Common myeloid progenitor, CD34-positive (primary cell): ENCODE measurements around the gene OTUB2.
A peak's percentile ranks its signal among the peaks of the same experiment; 100 is the strongest.

Experiments used
- CTCF ChIA-PET: fragments of 350-600 bp; sonication (Branson Sonifier 250); formaldehyde crosslinking; loops from one replicate; lab custom pipeline; 2021; ENCODE audit warnings: antibody characterized with exemption; lab: Charles Lee
- POLR2A ChIA-PET: fragments of 350-600 bp; sonication (Branson Sonifier 250); formaldehyde crosslinking; loops from one replicate; lab custom pipeline; 2021; ENCODE audit warnings: antibody characterized with exemption; lab: Charles Lee
- DNase-seq, 3 donors: peaks; one replicate each; pipeline versions ENCODE4 v3.0.0 to v3.0.0-alpha.2; 2013
- H3K27ac ChIP-seq, 2 experiments: 1 replicate in 1 of 2; 2 replicates in 1 of 2; pipeline ENCODE4 v1.7.0; 2013; ENCODE audit warnings: inconsistent platforms in 2 of 2, low read length in 2 of 2, mild to moderate bottlenecking in 2 of 2, low read depth in 1 of 2, moderate library complexity in 1 of 2; ENCODE audit not compliant: severe bottlenecking in 2 of 2, insufficient read depth in 1 of 2, poor library complexity in 1 of 2
- H3K27me3 ChIP-seq, 5 experiments: replicated peaks in 2 of 5; 1 replicate in 3 of 5; 2 replicates in 2 of 5; pipeline versions ENCODE4 v1.6.1 to v1.7.0; 2013; ENCODE audit warnings: low read length in 4 of 5, mild to moderate bottlenecking in 2 of 5, moderate library complexity in 2 of 5, inconsistent platforms in 1 of 5; ENCODE audit not compliant: insufficient read depth in 5 of 5, control insufficient read depth in 4 of 5
- H3K36me3 ChIP-seq, 4 experiments: 1 replicate in 2 of 4; 2 replicates in 2 of 4; pipeline versions ENCODE4 v1.6.1 to v1.7.0; 2013; ENCODE audit warnings: low read length in 3 of 4, control low read depth in 1 of 4, mild to moderate bottlenecking in 1 of 4; ENCODE audit not compliant: control insufficient read depth in 4 of 4, insufficient read depth in 4 of 4
- H3K4me1 ChIP-seq, 4 experiments: 1 replicate in 3 of 4; 2 replicates in 1 of 4; pipeline versions ENCODE4 v1.6.1 to v1.7.1; 2013; ENCODE audit warnings: low read length in 3 of 4, mild to moderate bottlenecking in 3 of 4, control low read depth in 1 of 4, inconsistent platforms in 1 of 4, moderate library complexity in 1 of 4; ENCODE audit not compliant: control insufficient read depth in 4 of 4, insufficient read depth in 4 of 4; ENCODE audit errors: control extremely low read depth in 1 of 4
- H3K4me3 ChIP-seq, 7 experiments: 1 replicate in 4 of 7; 2 replicates in 3 of 7; pipeline versions ENCODE4 v1.5.1 to v1.7.0; 2013; ENCODE audit warnings: mild to moderate bottlenecking in 7 of 7, low read length in 6 of 7, moderate library complexity in 6 of 7, inconsistent platforms in 2 of 7, low read depth in 2 of 7, control low read depth in 1 of 7; ENCODE audit not compliant: insufficient read depth in 4 of 7, control insufficient read depth in 1 of 7; ENCODE audit errors: extremely low read depth in 1 of 7
- H3K9me3 ChIP-seq, 5 experiments: 1 replicate in 4 of 5; 2 replicates in 1 of 5; pipeline versions ENCODE4 v1.6.1 to v1.7.1; 2013; ENCODE audit warnings: low read length in 4 of 5, mild to moderate bottlenecking in 2 of 5, inconsistent platforms in 1 of 5, low read depth in 1 of 5, moderate library complexity in 1 of 5; ENCODE audit not compliant: control insufficient read depth in 4 of 5, insufficient read depth in 2 of 5; ENCODE audit errors: control extremely low read depth in 1 of 5
- WGBS: methylation state at CpG from one replicate; pipeline ENCODE4 v1.1.5; 2013; ENCODE audit not compliant: insufficient coverage; 5-methylcytosine and 5-hydroxymethylcytosine counted together

OTUB2 gene

GRCh38 chr14:93981316-93982229, 44.6 kb upstream of the OTUB2 start:
- Histone ChIP-seq H3K27ac (no peak overlapping the region), H3K27me3 (peaks cover 0 to 4% (median 0%) of the 10 kb centered on the region in 5 experiments), H3K4me1 (peaks cover 0 to 10% (median 3%) of the 10 kb centered on the region in 4 experiments), H3K4me3 (no peak overlapping the region), H3K9me3 (peaks cover 0 to 11% (median 3%) of the 10 kb centered on the region in 5 experiments), H3K36me3 (no peaks in the 10 kb centered on the region)
- DNase-seq: no peak
- WGBS: 98% methylated on average over 8 of the region's 9 CpGs
- CTCF ChIA-PET: interaction anchor here (0.7 to 30.4 kb wide), 6 partner anchors 7 to 38 kb away, joined by 3 to 632 read pairs (median 8); partner anchors contain the start of gene CCDC197
- POLR2A ChIA-PET: no interaction called here

- Histone ChIP-seq H3K27ac (no peak overlapping the region), H3K4me3 (no peak overlapping the region), H3K4me1 (peaks cover 0 to 6% (median 2%) of the 10 kb centered on the region in 4 experiments), H3K27me3 (peaks cover 0 to 4% (median 0%) of the 10 kb centered on the region in 5 experiments), H3K36me3 (no peaks in the 10 kb centered on the region), H3K9me3 (peaks cover 0 to 11% (median 3%) of the 10 kb centered on the region in 5 experiments)
- WGBS: 98% methylated on average over 6 of the region's 10 CpGs
- POLR2A ChIA-PET: no interaction called here
- DNase-seq: no peak
- CTCF ChIA-PET: interaction anchor here (0.7 to 30.4 kb wide), 8 partner anchors 8 to 54 kb away, joined by 3 to 632 read pairs (median 4); partner anchors contain the start of gene CCDC197
Measured at GRCh38 chr14:93982230-93983007, 43.7 kb upstream of the OTUB2 start.

DNA sequence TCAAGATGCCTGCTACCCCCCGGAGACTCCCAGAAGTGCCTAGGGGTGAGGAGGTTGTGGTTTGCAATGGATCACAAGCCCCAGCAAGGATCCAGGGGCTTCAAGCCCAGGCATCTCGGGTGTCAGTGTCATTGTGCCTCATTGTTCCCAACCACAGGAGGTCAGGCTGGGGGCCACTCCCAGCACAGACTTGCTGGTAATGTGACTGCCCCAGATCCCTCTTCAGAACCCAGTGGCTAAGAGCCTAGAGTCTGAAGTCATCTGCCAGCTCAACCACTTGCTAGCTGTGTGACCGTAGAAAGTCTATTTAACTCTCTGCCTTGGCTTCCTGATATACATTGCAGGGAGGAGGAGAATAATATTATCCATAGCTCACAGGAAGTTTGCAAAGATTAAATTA, 42.1 kb upstream of the OTUB2 start:
- no peaks in the 10 kb centered on the region for H3K36me3 ChIP-seq
- H3K4me1 ChIP-seq: peaks cover 0 to 3% (median 0%) of the 10 kb centered on the region in 4 experiments
- H3K27ac ChIP-seq: no peak overlapping the region
- H3K4me3 ChIP-seq: no peak overlapping the region
- CTCF ChIA-PET: interaction anchor here (2.5 to 30.4 kb wide), 4 partner anchors 10 to 41 kb away, joined by 8 to 632 read pairs (median 70); partner anchors contain the start of gene CCDC197
- POLR2A ChIA-PET: no interaction called here
- 100% methylated on average over 1 of the region's 3 CpGs for WGBS
- no peak for DNase-seq
- H3K9me3 ChIP-seq: no peaks in the 10 kb centered on the region
- peaks cover 0 to 4% (median 0%) of the 10 kb centered on the region in 5 experiments for H3K27me3 ChIP-seq

DNA sequence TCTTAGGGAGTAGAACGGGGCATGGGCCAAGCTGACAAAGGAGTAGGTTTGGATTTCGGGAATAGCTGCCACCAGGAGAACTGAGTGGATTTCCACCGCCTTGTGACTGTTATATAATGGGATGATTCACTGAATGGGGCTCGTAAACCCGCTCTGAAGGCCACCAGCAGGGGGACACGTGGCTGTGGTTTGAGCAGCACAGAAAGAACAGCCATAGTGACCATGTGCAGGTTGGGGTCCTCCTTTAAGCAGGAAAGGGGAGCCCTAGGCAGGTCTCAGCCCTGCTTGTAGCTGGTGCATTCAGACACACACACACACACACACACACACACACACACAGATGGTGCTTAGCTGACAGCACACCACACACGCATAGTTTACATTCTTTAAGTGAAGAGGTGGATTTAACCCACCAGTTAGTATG, 41.1 kb upstream of the OTUB2 start:
- H3K36me3 ChIP-seq: no peaks in the 10 kb centered on the region
- peak in 2 of 3 donors; percentile 45 for DNase-seq
- ChIA-PET POLR2A (no interaction called here), CTCF (interaction anchor here (2.5 to 30.4 kb wide), 3 partner anchors 14 to 42 kb away, joined by 8 to 632 read pairs (median 130); partner anchors contain the start of gene CCDC197)
- H3K4me3 ChIP-seq: no peak overlapping the region
- no peak overlapping the region for H3K27ac ChIP-seq
- WGBS: 90% methylated on average over 7 of the region's 7 CpGs
- H3K4me1 ChIP-seq: peaks cover 0 to 3% (median 0%) of the 10 kb centered on the region in 4 experiments
- H3K27me3 ChIP-seq: peaks cover 0 to 9% (median 0%) of the 10 kb centered on the region in 5 experiments
- no peaks in the 10 kb centered on the region for H3K9me3 ChIP-seq

GRCh38 chr14:93986955-93987354, 39.2 kb upstream of the OTUB2 start:
- Histone ChIP-seq H3K27ac (no peak overlapping the region), H3K4me1 (peaks cover 0 to 3% (median 0%) of the 10 kb centered on the region in 4 experiments), H3K9me3 (no peaks in the 10 kb centered on the region), H3K27me3 (peaks cover 0 to 15% (median 0%) of the 10 kb centered on the region in 5 experiments), H3K36me3 (no peaks in the 10 kb centered on the region), H3K4me3 (no peak overlapping the region)
- DNase-seq: no peak
- CTCF ChIA-PET: interaction anchor here (0.8 to 30.4 kb wide), 3 partner anchors 12 to 44 kb away, joined by 4 to 632 read pairs (median 130); partner anchors contain the start of gene CCDC197
- POLR2A ChIA-PET: no interaction called here
- 68% methylated on average over 9 of the region's 9 CpGs for WGBS

- no peak overlapping the region for H3K4me3 ChIP-seq
- H3K9me3 ChIP-seq: no peaks in the 10 kb centered on the region
- DNase-seq: no peak
- no peak overlapping the region for H3K27ac ChIP-seq
- H3K27me3 ChIP-seq: peaks cover 0 to 18% (median 0%) of the 10 kb centered on the region in 5 experiments
- POLR2A ChIA-PET: no interaction called here
- no peaks in the 10 kb centered on the region for H3K36me3 ChIP-seq
- WGBS: 96% methylated on average over 11 of the region's 12 CpGs
- CTCF ChIA-PET: interaction anchor here (11.7 to 30.4 kb wide), 2 partner anchors 11 to 44 kb away, joined by 130 to 632 read pairs; partner anchors contain the start of gene CCDC197
- peaks cover 0 to 3% (median 0%) of the 10 kb centered on the region in 4 experiments for H3K4me1 ChIP-seq
Measured at GRCh38 chr14:93987376-93987775, 38.8 kb upstream of the OTUB2 start.
